Smooth muscle cell of the brain vasculature (primary cell): ENCODE data around the gene KIF1C.

Source experiments
- DNase-seq: peaks from one replicate; pipeline ENCODE4 v3.0.0-alpha.2; 2012; ENCODE audit warnings: low read depth, low spot score

Gene KIF1C

GRCh38 chr17:4969047-4969550, 28.7 kb upstream of the KIF1C start:
- no peak for DNase-seq

- no peak for DNase-seq
These were observed 28.1 kb upstream of the KIF1C start for GRCh38 chr17:4969551-4970173.

GRCh38 chr17:4970273-4970672, 27.5 kb upstream of the KIF1C start:
- DNase-seq, result no peak

- no peak for DNase-seq
These were observed 25.9 kb upstream of the KIF1C start for GRCh38 chr17:4971826-4972225.

GRCh38 chr17:4972322-4972721, 25.4 kb upstream of the KIF1C start:
- no peak for DNase-seq

GRCh38 chr17:4972752-4973151, 25.0 kb upstream of the KIF1C start:
- DNase-seq, result no peak

- no peak for DNase-seq
These were observed 24.3 kb upstream of the KIF1C start for GRCh38 chr17:4973256-4974114.

GRCh38 chr17:4974115-4974670, 23.6 kb upstream of the KIF1C start:
- DNase-seq, result no peak

- no peak for DNase-seq
These were observed 19.0 kb upstream of the KIF1C start for GRCh38 chr17:4978726-4979125.

GRCh38 chr17:4980644-4981216, 17.0 kb upstream of the KIF1C start:
- no peak for DNase-seq

GRCh38 chr17:4982305-4982704, 15.4 kb upstream of the KIF1C start:
- DNase-seq, result no peak

GRCh38 chr17:4986403-4986802, 11.3 kb upstream of the KIF1C start:
- no peak for DNase-seq

- DNase-seq, result no peak
These were observed 10.6 kb upstream of the KIF1C start, which contains the start of gene CAMTA2 for GRCh38 chr17:4986951-4987766. Gene CAMTA2, minus strand, starts transcription at chr17:4987675. Its CDS starts 1,453 bp downstream, at chr17:4986222.

GRCh38 chr17:4987767-4988567, 9.8 kb upstream of the KIF1C start:
- no peak for DNase-seq

- DNase-seq, result no peak
These were observed 3.6 kb upstream of the KIF1C start for GRCh38 chr17:4994081-4994595.

- no peak for DNase-seq
These were observed 429 bp downstream of the KIF1C start for GRCh38 chr17:4998027-4998731.

GRCh38 chr17:4998732-4999429, 1.1 kb downstream of the KIF1C start:
- DNase-seq, result no peak

- no peak for DNase-seq
These were observed 1.8 kb downstream of the KIF1C start for GRCh38 chr17:4999430-5000093.
